Measurements from ENCODE around the gene PTRH2. TPM values are rescaled to one million over a fixed set of nuclear protein-coding genes. Genes with fewer than 3 reads are reported as not detected.

Gene PTRH2
- polyA plus RNA-seq, 3 donors, result 23.1 to 27.0 (median 23.2) TPM

- DNase-seq (ENCODE audit: extremely low read depth in 1 of 11, low read depth in 9 of 11, low spot score in 4 of 11), result no peak
Observed at GRCh38 chr17:59730268-59730834, 23.1 kb upstream of the PTRH2 start.

- DNase-seq (ENCODE audit: extremely low read depth in 1 of 11, low read depth in 9 of 11, low spot score in 4 of 11), result no peak
Observed at GRCh38 chr17:59727817-59728533, 20.7 kb upstream of the PTRH2 start.

GRCh38 chr17:59725691-59726090, 18.5 kb upstream of the PTRH2 start:
- no peak for DNase-seq (ENCODE audit: extremely low read depth in 1 of 11, low read depth in 9 of 11, low spot score in 4 of 11)

- no peak for DNase-seq (ENCODE audit: extremely low read depth in 1 of 11, low read depth in 9 of 11, low spot score in 4 of 11)
Observed at GRCh38 chr17:59723607-59724006, 16.4 kb upstream of the PTRH2 start.

- no peak for DNase-seq (ENCODE audit: extremely low read depth in 1 of 11, low read depth in 9 of 11, low spot score in 4 of 11)
Observed at GRCh38 chr17:59723041-59723440, 15.8 kb upstream of the PTRH2 start.

- no peak for DNase-seq (ENCODE audit: extremely low read depth in 1 of 11, low read depth in 9 of 11, low spot score in 4 of 11)
Observed at GRCh38 chr17:59722623-59723022, 15.4 kb upstream of the PTRH2 start.

- DNase-seq (ENCODE audit: extremely low read depth in 1 of 11, low read depth in 9 of 11, low spot score in 4 of 11), result no peak
Observed at GRCh38 chr17:59719526-59719925, 12.3 kb upstream of the PTRH2 start.

GRCh38 chr17:59716427-59716826, 9.2 kb upstream of the PTRH2 start:
- DNase-seq (ENCODE audit: extremely low read depth in 1 of 11, low read depth in 9 of 11, low spot score in 4 of 11), result no peak

GRCh38 chr17:59714255-59714654, 7.0 kb upstream of the PTRH2 start:
- DNase-seq (ENCODE audit: extremely low read depth in 1 of 11, low read depth in 9 of 11, low spot score in 4 of 11), result no peak

- no peak for DNase-seq (ENCODE audit: extremely low read depth in 1 of 11, low read depth in 9 of 11, low spot score in 4 of 11)
Observed at GRCh38 chr17:59712862-59713261, 5.6 kb upstream of the PTRH2 start.

GRCh38 chr17:59711936-59712335, 4.7 kb upstream of the PTRH2 start:
- no peak for DNase-seq (ENCODE audit: extremely low read depth in 1 of 11, low read depth in 9 of 11, low spot score in 4 of 11)

- DNase-seq (ENCODE audit: extremely low read depth in 1 of 11, low read depth in 9 of 11, low spot score in 4 of 11), result no peak
Observed at GRCh38 chr17:59707971-59708430, 771 bp upstream of the PTRH2 start.

- DNase-seq (ENCODE audit: extremely low read depth in 1 of 11, low read depth in 9 of 11, low spot score in 4 of 11), result no peak
Observed at GRCh38 chr17:59702304-59702703, 4.9 kb downstream of the PTRH2 start.

GRCh38 chr17:59699786-59700185, 7.4 kb downstream of the PTRH2 start:
- DNase-seq (ENCODE audit: extremely low read depth in 1 of 11, low read depth in 9 of 11, low spot score in 4 of 11), result no peak

GRCh38 chr17:59699218-59699617, 8.0 kb downstream of the PTRH2 start:
- DNase-seq (ENCODE audit: extremely low read depth in 1 of 11, low read depth in 9 of 11, low spot score in 4 of 11), result no peak

GRCh38 chr17:59698143-59698542, 9.1 kb downstream of the PTRH2 start:
- no peak for DNase-seq (ENCODE audit: extremely low read depth in 1 of 11, low read depth in 9 of 11, low spot score in 4 of 11)

GRCh38 chr17:59696682-59697277, 10.4 kb downstream of the PTRH2 start:
- DNase-seq (ENCODE audit: extremely low read depth in 1 of 11, low read depth in 9 of 11, low spot score in 4 of 11), result no peak

- no peak for DNase-seq (ENCODE audit: extremely low read depth in 1 of 11, low read depth in 9 of 11, low spot score in 4 of 11)
Observed at GRCh38 chr17:59695945-59696681, 11.1 kb downstream of the PTRH2 start.

- DNase-seq (ENCODE audit: extremely low read depth in 1 of 11, low read depth in 9 of 11, low spot score in 4 of 11), result no peak
Observed at GRCh38 chr17:59694344-59694743, 12.9 kb downstream of the PTRH2 start.

GRCh38 chr17:59693582-59693981, 13.6 kb downstream of the PTRH2 start:
- no peak for DNase-seq (ENCODE audit: extremely low read depth in 1 of 11, low read depth in 9 of 11, low spot score in 4 of 11)
